ENCODE data around the gene SPCS3.

- TF ChIP-seq, protein P1, sequence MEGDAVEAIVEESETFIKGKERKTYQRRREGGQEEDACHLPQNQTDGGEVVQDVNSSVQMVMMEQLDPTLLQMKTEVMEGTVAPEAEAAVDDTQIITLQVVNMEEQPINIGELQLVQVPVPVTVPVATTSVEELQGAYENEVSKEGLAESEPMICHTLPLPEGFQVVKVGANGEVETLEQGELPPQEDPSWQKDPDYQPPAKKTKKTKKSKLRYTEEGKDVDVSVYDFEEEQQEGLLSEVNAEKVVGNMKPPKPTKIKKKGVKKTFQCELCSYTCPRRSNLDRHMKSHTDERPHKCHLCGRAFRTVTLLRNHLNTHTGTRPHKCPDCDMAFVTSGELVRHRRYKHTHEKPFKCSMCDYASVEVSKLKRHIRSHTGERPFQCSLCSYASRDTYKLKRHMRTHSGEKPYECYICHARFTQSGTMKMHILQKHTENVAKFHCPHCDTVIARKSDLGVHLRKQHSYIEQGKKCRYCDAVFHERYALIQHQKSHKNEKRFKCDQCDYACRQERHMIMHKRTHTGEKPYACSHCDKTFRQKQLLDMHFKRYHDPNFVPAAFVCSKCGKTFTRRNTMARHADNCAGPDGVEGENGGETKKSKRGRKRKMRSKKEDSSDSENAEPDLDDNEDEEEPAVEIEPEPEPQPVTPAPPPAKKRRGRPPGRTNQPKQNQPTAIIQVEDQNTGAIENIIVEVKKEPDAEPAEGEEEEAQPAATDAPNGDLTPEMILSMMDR (IDR thresholded peaks at IDR 0.05): no peak
- TF ChIP-seq EP300 (IDR thresholded peaks at IDR 0.05) (no peak), POLR2A (IDR thresholded peaks at IDR 0.05) (no peak), POLR2AphosphoS5 (IDR thresholded peaks at IDR 0.05) (no peak)
These were observed 3.9 kb downstream of the SPCS3 start for GRCh38 chr4:176323511-176324160.
